ENCODE measurements around the gene ANO2.
A peak's percentile ranks its signal among the peaks of the same experiment; 100 is the strongest.

ANO2 gene

DNA sequence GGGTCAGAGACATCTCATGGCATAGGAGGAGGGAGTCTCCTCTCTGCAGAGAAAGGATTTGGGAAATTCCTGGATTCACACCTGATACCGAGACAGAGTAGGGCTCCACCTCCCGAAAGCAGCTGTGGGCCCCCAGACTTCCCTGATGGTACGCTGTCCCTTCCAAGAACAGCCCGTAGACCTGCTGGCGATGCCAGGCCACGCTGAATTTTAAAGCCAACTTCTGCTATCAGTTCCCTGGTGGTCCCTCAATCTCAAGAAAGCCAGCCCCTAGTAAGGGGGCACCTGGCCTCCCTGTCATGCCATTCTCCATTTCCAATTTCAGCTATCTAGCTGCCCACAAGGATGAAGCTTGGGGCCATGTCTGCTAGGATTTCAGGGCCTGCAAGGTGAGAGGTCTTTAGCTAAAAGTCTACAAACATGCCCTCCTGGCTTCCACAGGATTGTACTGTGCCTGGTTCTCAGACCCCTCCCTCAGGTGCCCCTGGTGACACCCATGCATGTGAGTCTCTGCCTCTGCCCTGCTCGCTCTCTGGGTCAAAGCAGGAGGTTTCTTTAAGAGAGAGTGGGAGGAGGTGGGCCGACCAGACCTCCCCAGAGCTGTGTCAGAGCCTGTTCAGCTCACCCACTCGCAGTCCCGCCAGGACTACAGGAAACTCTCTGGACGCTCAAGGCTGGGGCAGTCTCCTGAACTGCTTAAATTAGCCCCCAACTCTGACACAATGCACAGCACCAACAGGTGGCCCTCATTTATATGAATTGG, 30.5 kb downstream of the ANO2 start:
- H3K4me3 ChIP-seq (ENCODE audit: control insufficient read depth, low read depth, low read length): no peak overlapping the region
- TF ChIP-seq, protein P1, sequence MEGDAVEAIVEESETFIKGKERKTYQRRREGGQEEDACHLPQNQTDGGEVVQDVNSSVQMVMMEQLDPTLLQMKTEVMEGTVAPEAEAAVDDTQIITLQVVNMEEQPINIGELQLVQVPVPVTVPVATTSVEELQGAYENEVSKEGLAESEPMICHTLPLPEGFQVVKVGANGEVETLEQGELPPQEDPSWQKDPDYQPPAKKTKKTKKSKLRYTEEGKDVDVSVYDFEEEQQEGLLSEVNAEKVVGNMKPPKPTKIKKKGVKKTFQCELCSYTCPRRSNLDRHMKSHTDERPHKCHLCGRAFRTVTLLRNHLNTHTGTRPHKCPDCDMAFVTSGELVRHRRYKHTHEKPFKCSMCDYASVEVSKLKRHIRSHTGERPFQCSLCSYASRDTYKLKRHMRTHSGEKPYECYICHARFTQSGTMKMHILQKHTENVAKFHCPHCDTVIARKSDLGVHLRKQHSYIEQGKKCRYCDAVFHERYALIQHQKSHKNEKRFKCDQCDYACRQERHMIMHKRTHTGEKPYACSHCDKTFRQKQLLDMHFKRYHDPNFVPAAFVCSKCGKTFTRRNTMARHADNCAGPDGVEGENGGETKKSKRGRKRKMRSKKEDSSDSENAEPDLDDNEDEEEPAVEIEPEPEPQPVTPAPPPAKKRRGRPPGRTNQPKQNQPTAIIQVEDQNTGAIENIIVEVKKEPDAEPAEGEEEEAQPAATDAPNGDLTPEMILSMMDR (IDR thresholded peaks at IDR 0.05; ENCODE audit: control insufficient read depth, insufficient read depth, low read depth, low read length, missing control alignments): no peak
- no peak for DNase-seq (ENCODE audit: low read depth)

DNA sequence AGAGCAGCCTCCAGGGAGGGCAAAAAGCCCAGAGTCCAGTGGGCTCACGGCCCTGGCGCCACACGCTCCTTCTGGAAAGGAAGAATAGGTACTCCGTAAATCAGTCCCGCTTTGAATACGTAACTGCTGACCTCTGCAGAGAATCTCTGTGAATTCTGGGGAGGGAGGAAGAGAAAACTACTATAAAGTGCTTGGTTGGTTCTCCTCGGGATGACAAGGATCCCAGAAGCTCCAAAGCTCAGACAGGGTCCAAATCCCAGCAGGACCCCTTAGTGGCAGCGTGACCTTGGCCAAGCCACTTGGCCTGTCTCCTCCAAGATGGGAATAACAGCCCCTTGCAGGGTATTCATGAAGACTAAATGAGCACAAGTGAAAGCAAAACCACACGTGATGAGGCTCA, 31.7 kb downstream of the ANO2 start:
- TF ChIP-seq, protein P1 (IDR thresholded peaks at IDR 0.05; ENCODE audit: control insufficient read depth, insufficient read depth, low read depth, low read length, missing control alignments): no peak
- no peak for DNase-seq (ENCODE audit: low read depth)
- H3K4me3 ChIP-seq (ENCODE audit: control insufficient read depth, low read depth, low read length): no peak overlapping the region

DNA sequence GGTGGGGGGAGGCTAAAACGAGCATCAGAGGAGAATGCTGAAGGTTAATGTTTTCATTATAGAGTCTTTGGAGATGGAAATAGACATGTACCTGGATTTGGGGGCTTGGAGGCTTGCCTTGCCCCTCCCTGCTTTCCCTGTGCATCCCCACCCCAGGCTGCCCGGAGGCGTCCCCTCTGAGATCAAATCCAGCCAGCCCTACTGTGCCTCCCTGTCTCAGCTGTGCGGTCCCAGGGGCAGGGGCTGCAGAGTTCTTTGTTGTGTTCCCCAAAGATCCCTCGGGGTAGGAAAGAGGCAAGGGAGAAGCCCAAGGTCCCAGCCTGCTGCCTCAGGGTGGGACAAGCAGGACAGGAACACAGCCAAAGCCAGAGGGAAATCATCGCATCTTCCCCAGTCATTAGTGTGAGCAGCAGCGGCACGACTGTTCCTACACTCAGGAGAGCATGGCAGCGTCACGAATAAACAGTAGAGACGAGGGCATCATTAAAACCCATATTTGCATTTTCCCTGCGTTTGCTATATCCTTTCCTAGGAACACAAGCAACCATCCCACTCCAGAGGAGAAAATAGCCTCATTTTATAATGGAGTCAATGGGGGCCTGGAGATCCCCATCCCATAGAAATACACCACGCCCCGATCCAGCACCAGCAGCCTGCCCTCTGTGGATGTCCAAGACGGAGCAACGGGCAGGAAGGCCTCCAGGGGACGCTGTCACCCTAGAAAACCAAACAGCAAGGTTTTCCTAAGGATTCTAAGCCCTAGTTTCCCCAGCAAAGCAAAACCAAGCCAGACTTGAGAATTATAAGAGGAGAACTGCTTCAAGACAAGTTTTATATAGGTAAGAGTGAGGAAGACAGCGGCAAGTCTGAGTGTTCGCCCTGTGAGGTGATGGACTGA, 32.4 kb downstream of the ANO2 start:
- TF ChIP-seq, protein P1 (IDR thresholded peaks at IDR 0.05; ENCODE audit: control insufficient read depth, insufficient read depth, low read depth, low read length, missing control alignments): peak; percentile 35
- H3K4me3 ChIP-seq (ENCODE audit: control insufficient read depth, low read depth, low read length): no peak overlapping the region
- no peak for DNase-seq (ENCODE audit: low read depth)

DNA sequence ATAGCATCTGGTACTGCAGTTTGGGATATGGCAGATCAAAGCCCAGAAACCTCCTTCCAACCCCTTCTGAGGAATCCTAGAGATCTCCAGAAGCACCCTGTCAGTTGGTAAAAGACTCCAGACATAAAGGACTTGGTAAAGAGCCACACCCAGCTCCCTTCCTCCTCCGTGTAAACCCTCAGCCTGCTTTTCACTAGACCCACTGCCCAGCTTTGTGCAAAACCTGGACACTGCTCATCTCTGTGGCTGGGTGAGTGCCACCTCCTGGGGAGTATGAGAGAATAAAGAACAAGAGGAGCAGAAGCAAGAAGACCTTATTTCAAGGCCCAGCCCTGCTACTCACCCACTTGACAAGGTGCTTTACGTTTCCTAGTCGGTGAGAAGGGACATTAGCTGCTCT, 33.0 kb downstream of the ANO2 start:
- DNase-seq (ENCODE audit: low read depth): no peak
- TF ChIP-seq, protein P1 (IDR thresholded peaks at IDR 0.05; ENCODE audit: control insufficient read depth, insufficient read depth, low read depth, low read length, missing control alignments): no peak
- H3K4me3 ChIP-seq (ENCODE audit: control insufficient read depth, low read depth, low read length): no peak overlapping the region

DNA sequence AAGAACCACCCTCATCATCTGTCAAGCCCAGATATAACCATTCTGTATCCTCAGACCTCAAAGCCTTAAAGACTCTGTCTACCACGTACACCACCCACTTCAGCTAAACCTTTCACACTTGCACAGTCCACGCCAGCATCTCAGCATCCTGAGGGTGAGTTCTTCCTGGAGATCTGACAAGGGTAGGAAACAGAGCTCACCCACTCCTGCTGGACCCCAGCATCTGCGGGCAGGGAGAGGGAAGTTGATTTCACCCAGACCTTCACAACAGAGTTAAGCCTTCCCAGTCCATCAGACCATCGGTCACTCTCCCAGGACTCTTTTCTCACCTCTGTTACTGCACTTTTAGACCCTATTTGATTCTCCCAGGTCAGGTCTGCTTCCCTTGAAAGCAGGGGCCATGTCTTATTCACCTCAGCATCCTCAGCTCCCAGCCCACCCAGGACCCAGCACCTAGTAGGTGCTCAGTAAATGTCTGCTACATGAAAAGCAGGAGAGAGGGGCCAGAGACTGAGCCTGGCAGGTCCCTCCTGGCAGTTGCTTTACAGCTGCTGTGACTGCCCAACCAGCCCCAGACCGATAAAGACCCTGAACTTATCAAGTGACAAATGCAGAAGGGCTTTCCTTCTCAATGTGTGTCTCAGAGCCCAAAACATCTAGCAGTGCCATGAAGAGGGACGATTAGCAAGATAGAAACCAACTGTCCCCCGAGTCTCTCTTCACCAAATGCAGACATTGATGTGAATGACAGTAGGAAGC, 34.1 kb downstream of the ANO2 start:
- TF ChIP-seq, protein P1 (IDR thresholded peaks at IDR 0.05; ENCODE audit: control insufficient read depth, insufficient read depth, low read depth, low read length, missing control alignments): no peak
- H3K4me3 ChIP-seq (ENCODE audit: control insufficient read depth, low read depth, low read length): no peak overlapping the region
- DNase-seq (ENCODE audit: low read depth): no peak

DNA sequence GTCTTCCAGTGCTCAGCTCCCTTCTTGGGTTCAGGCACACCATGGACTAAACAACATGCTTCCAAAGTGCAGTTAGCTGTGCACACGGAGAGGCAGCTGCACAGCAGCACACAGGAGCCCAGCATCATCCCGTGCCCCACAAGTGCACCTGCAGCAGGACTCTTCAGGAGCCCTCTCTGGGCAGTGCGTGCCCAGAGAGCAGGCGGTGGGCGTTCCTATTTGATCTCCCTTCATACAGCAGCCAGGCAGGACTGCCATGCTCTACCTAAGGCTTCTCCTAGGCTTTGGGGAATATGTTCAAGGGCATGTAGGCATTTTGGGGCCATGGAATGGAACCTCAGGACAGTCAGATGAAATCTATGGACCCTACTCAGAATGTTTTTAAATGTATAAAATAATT, 35.5 kb downstream of the ANO2 start:
- DNase-seq (ENCODE audit: low read depth): no peak

More for the DNA sequence above, 35.5 kb downstream of the ANO2 start:
- no peak overlapping the region for H3K4me3 ChIP-seq (ENCODE audit: control insufficient read depth, low read depth, low read length)
- TF ChIP-seq, protein P1 (IDR thresholded peaks at IDR 0.05; ENCODE audit: control insufficient read depth, insufficient read depth, low read depth, low read length, missing control alignments): no peak
